Posterior cingulate gyrus (tissue), 11 donors: Measurements from ENCODE around the gene PAGE4.
A peak's percentile ranks its signal among the peaks of the same experiment; 100 is the strongest.

Experiments
- DNase-seq, 10 donors: peaks; one replicate each; pipeline versions ENCODE4 v3.0.0 to v3.0.0-alpha.2; 2020 to 2021; ENCODE audit warnings: mixed read lengths in 3 of 10
- intact Hi-C: fragments of 100-400 bp; cut with DNase I; formaldehyde crosslinking; loops from one replicate; pipeline ENCODE4 v1.15.1; 2023

PAGE4 gene

GRCh38 chrX:49862093-49862492 is 33.0 kb downstream of the PAGE4 start:
- DNase-seq = no peak
- intact Hi-C loops = no loop called here

GRCh38 chrX:49868739-49869138 is 39.6 kb downstream of the PAGE4 start:
- intact Hi-C loops = no loop called here
- no peak for DNase-seq

- intact Hi-C loops = loop anchor here (5.0 kb wide), 1 partner anchor 34 kb away; no protein-coding TSS in a partner anchor
- DNase-seq = no peak
These were observed 47.6 kb downstream of the PAGE4 start for GRCh38 chrX:49876750-49877149.

- intact Hi-C loops = loop anchor here (5.0 kb wide), 1 partner anchor 35 kb away; no protein-coding TSS in a partner anchor
- no peak for DNase-seq
These were observed 48.4 kb downstream of the PAGE4 start for GRCh38 chrX:49877397-49878101.

- DNase-seq = peak in 3 of 10 donors; percentile 10 to 79 (median 76)
- intact Hi-C loops = loop anchor here (5.0 kb wide), 1 partner anchor 36 kb away; no protein-coding TSS in a partner anchor
These were observed 49.2 kb downstream of the PAGE4 start for GRCh38 chrX:49878128-49878833.

GRCh38 chrX:49878834-49879655 is 49.9 kb downstream of the PAGE4 start, which contains the start of gene USP27X:
Gene USP27X (plus strand): TSS chrX:49879484. CDS start chrX:49880308, 824 bp downstream.
- intact Hi-C loops = loop anchor here (5.0 kb wide), 1 partner anchor 37 kb away; no protein-coding TSS in a partner anchor
- peak; percentile 54 to 96 (median 67) for DNase-seq

- DNase-seq = peak in 1 of 10 donors; percentile 38
These were observed 50.7 kb downstream of the PAGE4 start for GRCh38 chrX:49879656-49880277.

GRCh38 chrX:49880668-49881067 is 51.6 kb downstream of the PAGE4 start:
- intact Hi-C loops = no loop called here
- peak in 1 of 10 donors; percentile 35 for DNase-seq

More at GRCh38 chrX:49879656-49880277, 50.7 kb downstream of the PAGE4 start:
- intact Hi-C loops = loop anchor here (5.0 kb wide), 1 partner anchor 37 kb away; no protein-coding TSS in a partner anchor
